ENCODE measurements around the gene PRR27. TPM values are rescaled to one million over a fixed set of nuclear protein-coding genes. Genes with fewer than 3 reads are reported as not detected.
"Not testable (repeated sequence)": the region's sequence is repeated elsewhere in the genome, so short reads cannot be mapped to it uniquely, and the experiment has no call there.

PRR27 gene
- total RNA-seq, 1 experiment from 2014 or later = not detected

GRCh38 chr4:70192895-70193294 is 38.9 kb downstream of the PRR27 start:
- in situ Hi-C loops (cut with HindIII; ENCODE audit: low sequenced_read_pairs) = no loop called here
- DNase-seq (ENCODE audit: low spot score) = no peak

- in situ Hi-C loops (cut with HindIII; ENCODE audit: low sequenced_read_pairs) = no loop called here
- no peak for DNase-seq (ENCODE audit: low spot score)
These were observed 41.4 kb downstream of the PRR27 start, which contains the start of gene ODAM for GRCh38 chr4:70195425-70195824. Gene ODAM, plus strand, starts transcription at chr4:70195725. Its CDS starts 819 bp downstream, at chr4:70196544.

GRCh38 chr4:70196857-70197256 is 42.8 kb downstream of the PRR27 start:
- no peak for DNase-seq (ENCODE audit: low spot score)
- in situ Hi-C loops (cut with HindIII; ENCODE audit: low sequenced_read_pairs) = no loop called here

GRCh38 chr4:70197842-70198241 is 43.8 kb downstream of the PRR27 start:
- no peak for DNase-seq (ENCODE audit: low spot score)
- in situ Hi-C loops (cut with HindIII; ENCODE audit: low sequenced_read_pairs) = no loop called here

- in situ Hi-C loops (cut with HindIII; ENCODE audit: low sequenced_read_pairs) = no loop called here
- DNase-seq (ENCODE audit: low spot score) = no peak
These were observed 49.6 kb downstream of the PRR27 start for GRCh38 chr4:70203601-70204000.

GRCh38 chr4:70212752-70213151 is 58.7 kb downstream of the PRR27 start:
- DNase-seq (ENCODE audit: low spot score); in situ Hi-C loops (cut with HindIII; ENCODE audit: low sequenced_read_pairs): not testable (repeated sequence)

Other genes starting within 250 kb of the PRR27 start
- not detected in 2 replicates for gene CSN1S1, start 223.2 kb upstream of the PRR27 start, total RNA-seq (2014; rRNA removed; shearing (Covaris generic))
- not detected in 2 replicates for gene CSN2, start 188.5 kb upstream of the PRR27 start, total RNA-seq (2014; rRNA removed; shearing (Covaris generic))
- not detected in 2 replicates for gene STATH, start 158.3 kb upstream of the PRR27 start, total RNA-seq (2014; rRNA removed; shearing (Covaris generic))
- not detected in 2 replicates for gene HTN3, start 125.8 kb upstream of the PRR27 start, total RNA-seq (2014; rRNA removed; shearing (Covaris generic))
- not detected in 2 replicates for gene HTN1, start 103.8 kb upstream of the PRR27 start, total RNA-seq (2014; rRNA removed; shearing (Covaris generic))
- gene ODAM, start 41.5 kb downstream of the PRR27 start, total RNA-seq (2014; rRNA removed; shearing (Covaris generic)) = not detected in 2 replicates
- gene FDCSP, start 71.9 kb downstream of the PRR27 start, total RNA-seq (2014; rRNA removed; shearing (Covaris generic)) = not detected in 2 replicates
- gene CSN3, start 88.4 kb downstream of the PRR27 start, total RNA-seq (2014; rRNA removed; shearing (Covaris generic)) = not detected in 2 replicates
- not detected in 2 replicates for gene CABS1, start 180.7 kb downstream of the PRR27 start, total RNA-seq (2014; rRNA removed; shearing (Covaris generic))
- not detected in 2 replicates for gene SMR3A, start 206.5 kb downstream of the PRR27 start, total RNA-seq (2014; rRNA removed; shearing (Covaris generic))
- gene SMR3B, start 228.9 kb downstream of the PRR27 start, total RNA-seq (2014; rRNA removed; shearing (Covaris generic)) = not detected in 2 replicates
- gene OPRPN, start 243.7 kb downstream of the PRR27 start, total RNA-seq (2014; rRNA removed; shearing (Covaris generic)) = not detected in 2 replicates